ENCODE results near the gene DNAH6. TPM values are rescaled to one million over a fixed set of nuclear protein-coding genes. Genes with fewer than 3 reads are reported as not detected.

DNAH6 gene
- total RNA-seq, 4 donors from 2014 or later = 3.2 to 9.3 (median 6.3) TPM

- H3K27ac ChIP-seq = no peak overlapping the region
- no peak for DNase-seq
- no peaks in the 10 kb centered on the region for H3K36me3 ChIP-seq
- intact Hi-C loops (cut with DNase I) = no loop called here
- 73 to 83% methylated on average over 5 of the region's 5 CpGs for WGBS, 2 donors
- H3K4me1 ChIP-seq = no peaks in the 10 kb centered on the region
- H3K4me3 ChIP-seq (replicated peaks in 1 of 3) = no peak overlapping the region
- no peaks in the 10 kb centered on the region for H3K9me3 ChIP-seq
- no peaks in the 10 kb centered on the region for H3K27me3 ChIP-seq
- TF ChIP-seq CTCF (IDR thresholded peaks at IDR 0.05) (no peak), POLR2A (IDR thresholded peaks at IDR 0.05) (no peak)
Observed at GRCh38 chr2:84631985-84632384, 115.7 kb downstream of the DNAH6 start.

- Histone ChIP-seq H3K4me1 (no peaks in the 10 kb centered on the region), H3K36me3 (no peaks in the 10 kb centered on the region), H3K4me3 (replicated peaks in 1 of 3) (no peak overlapping the region), H3K9me3 (no peaks in the 10 kb centered on the region), H3K27me3 (no peaks in the 10 kb centered on the region), H3K27ac (no peak overlapping the region)
- TF ChIP-seq CTCF (IDR thresholded peaks at IDR 0.05) (no peak), POLR2A (IDR thresholded peaks at IDR 0.05) (no peak)
- intact Hi-C loops (cut with DNase I) = no loop called here
- WGBS, 2 donors = 91 to 96% methylated on average over 2 of the region's 2 CpGs
- no peak for DNase-seq
Observed at GRCh38 chr2:84636080-84636971, 120.0 kb downstream of the DNAH6 start.

GRCh38 chr2:84639751-84640150 is 123.5 kb downstream of the DNAH6 start:
- no peak for DNase-seq
- WGBS, 2 donors = 75 to 79% methylated on average over 5 of the region's 5 CpGs
- intact Hi-C loops (cut with DNase I) = no loop called here

GRCh38 chr2:84640411-84640810 is 124.1 kb downstream of the DNAH6 start:
- intact Hi-C loops (cut with DNase I) = no loop called here
- no peaks in the 10 kb centered on the region for H3K27me3 ChIP-seq

More at GRCh38 chr2:84639751-84640150, 123.5 kb downstream of the DNAH6 start:
- no peaks in the 10 kb centered on the region for H3K9me3 ChIP-seq
- H3K27ac ChIP-seq = no peak overlapping the region
- no peaks in the 10 kb centered on the region for H3K27me3 ChIP-seq
- H3K4me3 ChIP-seq (replicated peaks in 1 of 3) = no peak overlapping the region
- H3K4me1 ChIP-seq = no peaks in the 10 kb centered on the region
- TF ChIP-seq CTCF (IDR thresholded peaks at IDR 0.05) = no peak
- no peak for TF ChIP-seq POLR2A (IDR thresholded peaks at IDR 0.05)
- H3K36me3 ChIP-seq = no peaks in the 10 kb centered on the region

More at GRCh38 chr2:84640411-84640810, 124.1 kb downstream of the DNAH6 start:
- DNase-seq = no peak
- Histone ChIP-seq H3K36me3 (no peaks in the 10 kb centered on the region), H3K9me3 (no peaks in the 10 kb centered on the region), H3K4me1 (no peaks in the 10 kb centered on the region), H3K27ac (no peak overlapping the region), H3K4me3 (replicated peaks in 1 of 3) (no peak overlapping the region)
- 66 to 76% methylated on average over 2 of the region's 2 CpGs for WGBS, 2 donors
- TF ChIP-seq CTCF (IDR thresholded peaks at IDR 0.05) (no peak), POLR2A (IDR thresholded peaks at IDR 0.05) (no peak)
